Measurements from ENCODE around the gene COL23A1.
"Not testable (repeated sequence)": the region's sequence is repeated elsewhere in the genome, so short reads cannot be mapped to it uniquely, and the experiment has no call there.

COL23A1 gene

DNA sequence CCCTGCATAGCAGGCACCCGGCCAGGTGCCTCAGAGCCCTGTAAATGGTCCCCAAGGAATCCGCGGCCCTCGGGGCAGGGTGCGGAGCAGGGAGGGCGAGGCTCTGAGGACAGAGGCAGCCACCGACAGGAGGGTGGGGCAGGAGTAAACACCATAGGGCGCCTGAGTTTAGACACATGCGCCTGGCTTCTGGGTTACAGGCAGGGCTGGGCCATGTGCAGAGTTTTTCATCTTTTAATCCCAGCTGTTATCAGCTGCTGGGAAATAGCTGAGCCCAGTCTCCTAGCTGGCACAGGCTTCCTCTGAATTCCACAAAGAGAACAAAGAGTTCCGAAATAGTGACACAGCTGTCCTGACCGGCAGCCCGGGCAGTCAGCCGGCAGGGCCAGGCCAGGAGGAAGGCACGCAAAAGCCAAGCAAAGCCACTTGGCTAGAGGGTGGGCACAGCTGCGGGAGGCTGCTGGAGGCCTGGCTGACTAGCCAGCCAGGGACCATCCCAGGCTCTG, 258.6 kb downstream of the COL23A1 start:
- DNase-seq: no peak

DNA sequence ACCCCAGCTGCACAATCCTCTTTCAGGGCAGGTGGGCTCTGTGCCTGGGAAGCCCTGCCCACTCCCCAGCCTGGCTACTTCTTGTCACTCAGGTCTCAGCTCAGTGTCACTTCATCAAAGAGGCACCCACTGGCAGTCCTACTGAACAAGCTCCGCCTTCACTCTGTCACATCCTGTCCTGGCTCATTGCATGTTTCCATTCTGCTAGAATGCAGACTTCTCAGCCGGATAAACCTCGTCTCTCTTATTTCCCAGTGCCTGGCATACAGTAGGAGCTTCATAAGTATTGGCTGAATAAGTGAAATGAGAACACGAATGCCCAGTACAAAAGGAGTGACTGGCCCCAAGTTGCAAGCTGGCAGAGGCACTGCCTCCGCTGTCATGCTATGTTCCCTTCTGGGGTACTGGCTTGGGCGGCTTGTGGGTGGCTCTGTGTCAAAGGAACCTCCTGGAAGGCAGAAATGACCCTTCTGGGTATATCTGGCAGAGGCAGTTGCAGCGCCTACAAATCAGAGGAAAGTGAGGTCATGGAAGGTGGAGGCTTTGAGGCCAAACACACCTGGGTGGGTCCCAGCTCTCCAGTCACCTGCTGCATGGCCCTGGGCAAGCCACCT, 259.3 kb downstream of the COL23A1 start:
- no peak for DNase-seq

DNA sequence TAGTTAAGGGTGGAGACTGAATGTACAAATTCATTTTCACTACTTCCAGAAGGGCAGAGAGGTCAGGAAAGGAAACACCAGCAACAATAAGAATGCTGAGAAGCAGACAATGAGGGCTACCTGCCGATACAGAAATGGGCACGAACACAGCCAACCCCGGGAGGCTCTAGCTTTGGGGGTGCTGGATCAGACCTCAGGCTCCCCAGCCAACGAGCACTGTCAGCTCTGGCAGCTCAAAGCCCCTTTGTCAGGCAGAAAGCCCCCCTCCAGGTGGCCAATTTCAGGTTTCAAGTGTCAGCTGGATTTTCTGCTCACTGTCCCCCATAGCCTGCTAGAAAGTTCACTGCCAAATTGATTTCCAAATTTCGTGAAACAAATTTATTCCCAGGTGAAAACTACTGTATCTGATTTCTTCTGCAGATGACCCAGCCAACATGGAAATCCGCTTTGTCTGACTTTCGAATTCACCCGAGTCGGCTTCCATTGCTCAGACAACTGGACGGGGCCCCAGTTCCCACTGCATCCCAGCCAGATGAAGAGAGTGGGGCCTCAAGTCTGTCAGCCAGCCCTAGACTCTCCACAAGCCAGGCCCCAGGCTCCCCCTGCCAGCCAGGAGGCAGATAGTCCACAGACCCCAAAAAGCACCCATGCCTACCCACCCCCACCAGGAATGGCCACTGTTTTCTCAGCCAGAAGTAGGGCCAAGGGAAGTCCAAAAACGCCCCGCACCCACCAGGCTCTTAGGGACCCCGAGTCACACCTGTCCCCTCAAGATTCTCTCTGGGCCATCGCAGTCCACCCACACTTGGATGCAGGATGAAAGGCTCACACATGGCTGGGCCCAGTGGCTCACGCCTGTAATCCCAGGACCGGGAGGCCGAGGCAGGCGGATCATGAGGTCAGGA, 261.1 kb downstream of the COL23A1 start:
- DNase-seq: no peak

DNA sequence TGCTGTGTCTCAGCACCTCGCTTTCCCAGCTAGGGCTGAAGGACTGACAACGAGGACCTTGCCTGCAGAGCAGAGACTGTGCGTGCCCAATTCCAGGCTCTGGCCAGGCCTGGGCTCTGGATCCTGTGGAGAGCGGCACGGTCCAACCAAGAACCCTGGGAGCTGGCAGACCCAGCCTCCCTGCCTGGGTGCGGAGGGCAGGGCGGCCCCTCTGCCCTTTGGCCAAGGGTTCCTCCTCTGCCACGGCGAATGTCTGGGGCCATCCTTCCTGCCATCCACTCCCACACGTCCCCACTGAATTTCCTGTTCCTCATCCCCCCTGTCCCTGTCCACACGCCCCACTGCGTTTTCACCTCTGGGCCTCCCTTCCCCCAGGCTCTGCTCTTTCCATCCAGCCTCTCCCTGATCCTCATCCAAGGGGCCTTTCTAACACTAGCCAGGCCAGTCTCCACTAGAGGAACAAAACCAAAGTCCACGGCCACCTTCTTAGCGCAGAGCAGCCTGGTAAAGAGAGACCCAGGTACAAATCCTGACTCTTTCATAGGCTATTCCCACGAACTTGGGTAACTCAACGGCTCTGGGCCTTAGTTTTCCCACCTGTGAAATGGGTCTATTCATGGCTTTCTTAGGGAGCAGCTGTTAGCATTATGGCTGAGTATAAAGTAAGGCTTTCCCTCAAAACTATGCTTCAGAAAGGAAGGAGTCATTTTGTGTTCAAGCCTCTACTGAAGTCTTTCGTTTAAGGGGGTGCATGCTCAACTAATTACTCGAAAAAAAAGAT, 262.1 kb downstream of the COL23A1 start:
- no peak for DNase-seq

- no peak for DNase-seq
Observed at GRCh38 chr5:178327446-178327845, 262.7 kb downstream of the COL23A1 start.

DNA sequence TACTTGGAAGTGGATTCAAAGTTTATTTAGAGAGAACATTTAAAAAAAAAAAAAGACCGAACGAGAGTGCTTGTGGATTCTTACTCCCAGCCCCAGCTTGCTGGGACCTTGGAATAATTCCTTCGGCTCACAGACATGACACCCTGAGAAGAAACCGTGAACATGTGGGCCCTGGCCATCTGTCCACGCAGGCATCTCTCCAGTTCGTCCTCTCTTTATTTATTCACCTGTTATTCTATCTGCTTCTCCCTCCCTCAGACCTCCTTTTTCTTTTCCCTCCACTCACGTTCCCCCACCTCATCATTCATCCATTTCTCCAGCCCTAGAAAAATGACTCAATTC, 263.8 kb downstream of the COL23A1 start:
- DNase-seq: no peak

DNA sequence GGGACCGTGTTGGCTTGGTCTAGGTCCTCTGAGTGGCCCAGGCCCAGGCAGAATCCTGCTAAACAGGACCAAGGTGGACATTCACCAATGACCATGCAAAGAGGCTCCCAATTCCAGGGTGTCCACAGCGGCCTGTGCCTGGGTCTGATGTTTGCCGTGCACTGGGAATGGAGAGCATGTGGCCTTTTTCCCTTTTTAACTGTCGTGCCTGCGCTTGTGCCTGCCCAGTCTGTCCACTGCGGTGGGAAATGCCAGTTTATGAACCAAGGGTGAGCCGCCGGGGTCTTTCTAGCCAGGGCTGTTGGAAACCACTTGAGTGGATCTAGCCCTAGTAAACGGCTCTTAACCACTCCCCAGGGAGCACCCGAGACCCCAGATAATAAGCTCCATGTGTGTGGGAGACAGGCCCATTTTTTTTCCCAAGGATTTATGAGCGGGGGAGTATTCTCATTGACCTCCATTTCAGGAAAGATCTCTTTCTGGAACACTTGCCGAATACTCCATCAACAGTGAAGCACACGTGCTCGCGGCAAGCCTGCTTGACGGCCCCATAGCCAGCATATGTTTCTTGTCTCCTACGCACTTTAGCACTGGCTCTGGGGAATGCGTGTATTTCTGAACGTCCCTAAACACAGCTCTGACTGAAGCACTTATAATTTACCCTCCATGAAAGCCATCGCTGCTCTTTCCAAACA, 264.4 kb downstream of the COL23A1 start:
- DNase-seq: no peak

GRCh38 chr5:178325311-178325678, 264.9 kb downstream of the COL23A1 start:
- no peak for DNase-seq

GRCh38 chr5:178324481-178325310, 265.5 kb downstream of the COL23A1 start:
- no peak for DNase-seq

DNA sequence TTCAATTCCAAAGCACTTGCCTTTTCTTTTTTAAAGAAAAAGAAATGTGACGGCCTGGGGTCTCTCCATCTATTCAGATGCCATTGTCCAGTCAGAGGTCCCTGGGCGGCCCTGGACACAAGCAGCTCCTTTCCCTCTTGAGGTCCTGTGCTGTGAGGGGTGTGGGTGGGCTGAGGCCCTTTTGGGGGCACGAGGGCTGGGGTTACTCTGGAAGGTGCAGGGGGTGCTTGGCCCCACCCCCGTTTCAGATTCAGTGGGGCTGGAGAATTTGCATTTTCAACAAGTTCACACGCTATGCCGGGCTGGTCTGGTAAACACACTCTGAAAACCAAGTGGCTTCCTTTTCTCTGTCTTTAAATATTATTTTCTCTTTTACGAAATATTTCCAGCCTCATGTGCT, 266.2 kb downstream of the COL23A1 start:
- DNase-seq: no peak

- DNase-seq: no peak
Observed at GRCh38 chr5:178323541-178323865, 266.7 kb downstream of the COL23A1 start.

DNA sequence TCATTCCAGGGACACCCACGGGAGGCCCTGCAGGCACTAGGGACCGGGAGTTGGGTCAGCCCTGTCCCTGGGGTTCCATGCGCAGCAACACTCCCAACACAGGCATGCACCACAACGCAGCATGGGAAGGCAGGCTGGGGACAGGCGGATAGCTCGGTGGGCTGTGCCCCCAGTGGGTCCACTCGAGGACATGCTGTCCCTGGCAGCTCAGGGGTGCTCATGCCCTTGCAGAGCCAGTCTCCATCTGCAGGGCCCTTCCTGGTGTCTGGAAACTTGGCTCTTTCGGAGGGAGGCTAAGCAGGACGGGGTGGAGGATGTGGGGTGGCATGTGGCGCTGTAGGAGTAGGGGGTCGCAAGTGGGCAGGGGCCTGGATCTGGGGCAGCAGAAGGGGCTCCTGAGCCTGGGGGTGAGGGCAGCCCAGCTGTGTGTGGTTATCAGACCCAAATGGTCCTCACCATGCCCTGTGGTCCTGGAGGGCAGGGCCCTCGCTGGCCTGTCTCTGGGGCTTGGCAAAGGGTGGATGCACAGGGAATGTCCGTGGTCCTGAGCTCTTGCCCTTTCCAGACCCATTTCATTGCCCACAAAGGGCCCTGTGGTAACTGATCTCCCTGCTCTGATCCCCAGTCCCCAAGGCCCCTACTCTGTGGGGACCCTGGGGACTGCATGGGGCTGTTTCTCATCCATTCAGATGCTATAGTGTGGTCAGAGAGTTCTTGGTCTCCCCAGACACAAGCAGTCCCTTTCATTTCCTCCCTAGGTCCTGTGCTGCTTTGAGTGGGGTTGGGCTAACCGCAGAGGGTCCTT, 267.3 kb downstream of the COL23A1 start:
- DNase-seq: no peak

DNA sequence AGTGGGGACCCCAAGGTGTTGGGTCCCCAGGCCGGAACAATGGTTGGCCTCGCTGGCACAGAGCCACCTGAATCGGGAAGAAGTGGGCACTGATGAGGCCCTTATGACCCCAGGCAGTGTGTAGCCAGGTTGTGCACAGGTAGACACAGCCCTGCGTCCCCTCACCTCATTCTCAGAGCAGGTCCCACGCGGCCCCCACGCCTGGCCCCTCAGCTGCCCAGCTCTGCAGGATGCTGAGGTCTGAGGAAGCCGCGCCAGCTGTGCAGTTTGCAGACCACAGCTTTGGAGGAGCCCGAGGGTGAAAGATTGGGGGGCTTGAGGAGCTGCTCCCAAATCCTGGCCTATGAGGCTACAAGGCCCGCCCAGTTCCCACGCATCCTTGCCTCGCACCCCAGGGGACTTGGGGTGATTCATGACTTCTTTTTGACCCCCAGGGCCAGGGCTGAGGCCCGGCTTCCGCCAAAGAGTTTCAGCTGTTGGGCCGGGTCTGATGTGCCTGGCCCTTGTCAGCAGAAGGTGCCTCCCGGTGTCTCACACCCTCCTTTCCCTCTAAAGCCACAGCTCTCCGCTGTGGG, 269.8 kb downstream of the COL23A1 start:
- DNase-seq: no peak

- DNase-seq: no peak
Observed at GRCh38 chr5:178319541-178320041, 270.6 kb downstream of the COL23A1 start.

DNA sequence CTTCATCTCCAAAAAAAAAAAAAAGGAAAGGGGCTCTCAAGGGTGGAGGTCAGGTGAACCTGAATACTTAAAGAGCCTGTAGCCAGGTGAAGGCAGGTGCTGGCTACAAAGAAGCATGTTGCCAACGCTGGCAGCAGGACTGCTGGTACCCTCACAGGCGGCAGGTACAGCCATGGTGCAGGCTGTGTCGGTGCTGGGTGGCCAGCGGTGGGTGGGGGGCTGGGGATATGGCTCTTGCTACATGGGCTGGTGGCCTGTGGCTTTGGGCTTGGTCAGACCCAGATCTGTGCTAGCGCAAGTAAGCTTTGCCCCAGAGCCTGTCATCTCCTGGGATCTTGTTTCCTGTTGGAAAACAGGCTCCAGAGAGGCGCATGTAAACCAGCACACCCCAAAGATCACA, 271.3 kb downstream of the COL23A1 start:
- DNase-seq: no peak

DNA sequence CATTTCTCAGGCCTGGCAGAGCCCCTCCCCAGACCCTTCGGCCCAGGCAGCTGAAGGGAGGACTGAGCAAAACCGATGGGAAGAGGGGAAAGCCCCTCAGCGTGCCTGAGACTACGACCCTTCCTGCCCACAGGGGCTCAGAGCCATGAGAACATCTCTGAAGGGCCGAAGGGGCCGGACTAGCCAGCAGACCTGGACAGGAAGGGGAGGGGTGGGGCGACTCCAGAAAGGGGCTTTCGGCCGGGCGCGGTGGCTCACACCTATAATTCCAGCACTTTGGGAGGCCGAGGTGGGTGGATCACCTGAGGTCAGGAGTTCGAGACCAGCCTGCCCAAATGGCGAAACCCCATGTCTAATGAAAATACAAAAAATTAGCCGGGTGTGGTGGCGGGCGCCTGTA, 271.8 kb downstream of the COL23A1 start:
- no peak for DNase-seq

DNA sequence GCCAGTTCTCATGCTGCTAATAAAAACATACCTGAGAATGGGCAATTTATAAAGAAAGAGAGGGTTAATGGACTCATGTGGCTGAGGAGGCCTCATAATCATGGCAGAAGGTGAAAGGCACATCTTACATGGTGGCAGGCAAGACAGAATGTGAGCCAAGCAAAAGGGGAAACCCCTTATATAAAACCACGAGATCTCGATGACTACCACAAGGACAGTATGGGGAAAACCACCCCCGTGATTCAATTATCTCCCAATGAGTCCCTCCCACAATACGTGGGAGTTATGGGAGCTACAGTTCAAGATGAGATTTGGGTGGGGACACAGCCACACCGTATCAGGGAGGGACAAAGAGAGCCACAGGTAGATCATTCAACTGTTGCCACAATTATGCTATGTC, 272.5 kb downstream of the COL23A1 start:
- not testable (repeated sequence) for DNase-seq

DNA sequence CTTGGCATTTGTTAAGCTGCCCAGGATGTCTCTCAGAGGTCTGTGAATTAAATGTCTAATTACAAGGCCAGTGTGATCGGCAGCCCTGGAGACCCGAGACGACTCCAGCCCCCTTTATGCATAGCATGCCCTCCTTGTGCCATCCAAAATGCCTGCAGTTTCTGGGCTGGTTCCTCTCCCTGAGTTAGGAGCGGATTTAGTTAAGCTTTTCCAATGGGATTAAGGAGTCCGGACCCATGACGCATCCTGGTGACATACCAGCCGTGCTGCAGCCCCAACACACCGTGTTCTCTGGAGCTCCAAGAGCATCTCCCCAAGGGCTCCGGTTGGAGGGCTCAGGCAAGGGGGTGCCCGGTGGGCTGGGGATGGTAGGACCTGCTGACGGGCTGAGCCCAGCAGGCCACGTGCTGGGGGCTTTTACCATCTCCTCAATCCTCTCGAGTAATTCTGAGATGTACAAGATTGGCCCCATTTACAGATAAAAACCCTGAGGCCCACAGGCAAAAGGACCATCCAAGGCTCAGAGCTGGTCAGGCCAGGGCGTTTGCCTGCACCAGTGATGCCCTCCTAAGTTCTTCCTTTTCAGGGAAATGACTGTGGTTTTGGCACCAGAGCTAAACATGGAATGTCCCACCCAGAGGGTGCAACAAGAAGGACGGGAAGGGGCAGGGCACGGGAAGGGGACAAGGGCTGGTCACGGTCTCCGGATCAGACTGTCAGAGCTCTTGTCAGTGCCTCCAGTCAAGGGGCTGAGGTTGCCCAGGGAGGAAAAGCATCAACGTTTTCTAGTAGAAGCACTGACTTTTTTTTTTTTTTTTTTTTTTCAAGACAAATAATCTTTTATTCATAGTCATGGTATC, 275.0 kb downstream of the COL23A1 start:
- no peak for DNase-seq

GRCh38 chr5:178314061-178314660, 276.0 kb downstream of the COL23A1 start:
- DNase-seq: no peak
